RPMI7951 (cell line): ENCODE results near the gene ZBTB17. TPM values are rescaled to one million over a fixed set of nuclear protein-coding genes. Genes with fewer than 3 reads are reported as not detected.
"Not testable (repeated sequence)": the region's sequence is repeated elsewhere in the genome, so short reads cannot be mapped to it uniquely, and the experiment has no call there.

Experiments used
- DNase-seq: peaks from one replicate; pipeline ENCODE4 v3.0.0-alpha.2; 2012; ENCODE audit warnings: low read depth
- total RNA-seq: library from RNA; depleted of rRNA; stranded (reverse); fragments of >200 nt; shearing (Covaris generic); gene quantifications from 2 replicates; pipeline ENCODE4 v1.2.3, GENCODE V29; 2014

The ZBTB17 gene
- total RNA-seq, 1 experiment from 2014 or later: 26.3 TPM

- no peak for DNase-seq
Measured at GRCh38 chr1:15988856-15989736, 13.2 kb upstream of the ZBTB17 start.

- peak; percentile 35 for DNase-seq
Measured at GRCh38 chr1:15985611-15986297, 9.9 kb upstream of the ZBTB17 start.

GRCh38 chr1:15983275-15983674, 7.4 kb upstream of the ZBTB17 start:
- no peak for DNase-seq

- no peak for DNase-seq
Measured at GRCh38 chr1:15981679-15982078, 5.8 kb upstream of the ZBTB17 start.

- DNase-seq: not testable (repeated sequence)
Measured at GRCh38 chr1:15977947-15978346, 2.0 kb upstream of the ZBTB17 start.

- peak; percentile 58 for DNase-seq
Measured at GRCh38 chr1:15975358-15975804, 520 bp downstream of the ZBTB17 start.

GRCh38 chr1:15974855-15975254, 1.0 kb downstream of the ZBTB17 start:
- DNase-seq: no peak

GRCh38 chr1:15973772-15974171, 2.1 kb downstream of the ZBTB17 start:
- no peak for DNase-seq

GRCh38 chr1:15972409-15972808, 3.5 kb downstream of the ZBTB17 start:
- DNase-seq: no peak

- no peak for DNase-seq
Measured at GRCh38 chr1:15970911-15971310, 5.0 kb downstream of the ZBTB17 start.

- DNase-seq: no peak
Measured at GRCh38 chr1:15969321-15969880, 6.5 kb downstream of the ZBTB17 start.

GRCh38 chr1:15968172-15968571, 7.7 kb downstream of the ZBTB17 start:
- DNase-seq: no peak

- no peak for DNase-seq
Measured at GRCh38 chr1:15966956-15967344, 9.0 kb downstream of the ZBTB17 start.

- peak; percentile 55 for DNase-seq
Measured at GRCh38 chr1:15966081-15966955, 9.6 kb downstream of the ZBTB17 start.

GRCh38 chr1:15965228-15965767, 10.6 kb downstream of the ZBTB17 start:
- DNase-seq: peak; percentile 69

GRCh38 chr1:15963968-15964648, 11.8 kb downstream of the ZBTB17 start:
- DNase-seq: no peak

GRCh38 chr1:15963363-15963967, 12.4 kb downstream of the ZBTB17 start:
- no peak for DNase-seq

GRCh38 chr1:15962671-15963362, 13.1 kb downstream of the ZBTB17 start:
- DNase-seq: no peak

- DNase-seq: no peak
Measured at GRCh38 chr1:15962176-15962575, 13.7 kb downstream of the ZBTB17 start.

- DNase-seq: no peak
Measured at GRCh38 chr1:15961492-15961891, 14.4 kb downstream of the ZBTB17 start.
